ENCODE data around the gene PPARD. TPM values are rescaled to one million over a fixed set of nuclear protein-coding genes. Genes with fewer than 3 reads are reported as not detected.

PPARD gene
- total RNA-seq, 4 donors from 2014 or later: 23.4 to 31.4 (median 26.9) TPM

DNA sequence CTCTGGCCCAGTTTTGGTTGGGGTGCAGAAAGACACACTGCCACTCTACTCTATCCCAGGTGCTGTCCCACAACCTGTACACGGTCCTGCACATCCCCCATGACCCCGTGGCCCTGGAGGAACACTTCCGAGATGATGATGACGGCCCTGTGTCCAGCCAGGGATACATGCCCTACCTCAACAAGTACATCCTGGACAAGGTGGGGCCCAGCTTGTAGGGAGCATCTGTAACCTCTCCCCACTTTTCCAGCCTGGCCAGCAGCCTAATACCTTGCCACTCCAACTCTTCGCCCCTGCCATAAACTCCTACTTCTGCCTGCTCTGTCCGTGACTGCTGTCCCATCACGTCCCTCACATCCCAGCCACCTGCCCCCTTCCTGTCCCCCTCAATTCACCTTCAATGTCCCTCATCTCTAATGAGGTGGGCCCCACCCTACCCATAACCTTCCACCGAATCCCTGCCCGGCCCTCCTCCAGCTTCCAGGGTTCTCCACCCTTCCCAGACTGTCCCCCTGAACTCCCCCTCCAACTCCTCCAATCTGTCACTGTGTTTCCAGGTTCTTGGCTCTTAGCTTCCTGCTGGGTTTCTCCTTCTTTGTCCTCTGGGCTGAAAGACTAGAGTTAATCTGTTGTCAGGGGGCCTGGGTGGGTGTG is 32.6 kb upstream of the PPARD start:
- no peak overlapping the region for H3K4me3 ChIP-seq
- peaks cover 11% of the 10 kb centered on the region for H3K36me3 ChIP-seq
- H3K9me3 ChIP-seq: no peaks in the 10 kb centered on the region
- H3K27me3 ChIP-seq: no peaks in the 10 kb centered on the region
- WGBS: 86% methylated on average over 9 of the region's 9 CpGs
- TF ChIP-seq, protein P1, sequence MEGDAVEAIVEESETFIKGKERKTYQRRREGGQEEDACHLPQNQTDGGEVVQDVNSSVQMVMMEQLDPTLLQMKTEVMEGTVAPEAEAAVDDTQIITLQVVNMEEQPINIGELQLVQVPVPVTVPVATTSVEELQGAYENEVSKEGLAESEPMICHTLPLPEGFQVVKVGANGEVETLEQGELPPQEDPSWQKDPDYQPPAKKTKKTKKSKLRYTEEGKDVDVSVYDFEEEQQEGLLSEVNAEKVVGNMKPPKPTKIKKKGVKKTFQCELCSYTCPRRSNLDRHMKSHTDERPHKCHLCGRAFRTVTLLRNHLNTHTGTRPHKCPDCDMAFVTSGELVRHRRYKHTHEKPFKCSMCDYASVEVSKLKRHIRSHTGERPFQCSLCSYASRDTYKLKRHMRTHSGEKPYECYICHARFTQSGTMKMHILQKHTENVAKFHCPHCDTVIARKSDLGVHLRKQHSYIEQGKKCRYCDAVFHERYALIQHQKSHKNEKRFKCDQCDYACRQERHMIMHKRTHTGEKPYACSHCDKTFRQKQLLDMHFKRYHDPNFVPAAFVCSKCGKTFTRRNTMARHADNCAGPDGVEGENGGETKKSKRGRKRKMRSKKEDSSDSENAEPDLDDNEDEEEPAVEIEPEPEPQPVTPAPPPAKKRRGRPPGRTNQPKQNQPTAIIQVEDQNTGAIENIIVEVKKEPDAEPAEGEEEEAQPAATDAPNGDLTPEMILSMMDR (IDR thresholded peaks at IDR 0.05): no peak
- no peak for TF ChIP-seq POLR2AphosphoS5 (IDR thresholded peaks at IDR 0.05)
- TF ChIP-seq POLR2A (IDR thresholded peaks at IDR 0.05): no peak
- no peak for TF ChIP-seq EP300 (IDR thresholded peaks at IDR 0.05)
- H3K27ac ChIP-seq: no peak overlapping the region
- no peak for DNase-seq (ENCODE audit: low spot score in 2 of 2)
- H3K4me1 ChIP-seq: peaks cover 13% of the 10 kb centered on the region

DNA sequence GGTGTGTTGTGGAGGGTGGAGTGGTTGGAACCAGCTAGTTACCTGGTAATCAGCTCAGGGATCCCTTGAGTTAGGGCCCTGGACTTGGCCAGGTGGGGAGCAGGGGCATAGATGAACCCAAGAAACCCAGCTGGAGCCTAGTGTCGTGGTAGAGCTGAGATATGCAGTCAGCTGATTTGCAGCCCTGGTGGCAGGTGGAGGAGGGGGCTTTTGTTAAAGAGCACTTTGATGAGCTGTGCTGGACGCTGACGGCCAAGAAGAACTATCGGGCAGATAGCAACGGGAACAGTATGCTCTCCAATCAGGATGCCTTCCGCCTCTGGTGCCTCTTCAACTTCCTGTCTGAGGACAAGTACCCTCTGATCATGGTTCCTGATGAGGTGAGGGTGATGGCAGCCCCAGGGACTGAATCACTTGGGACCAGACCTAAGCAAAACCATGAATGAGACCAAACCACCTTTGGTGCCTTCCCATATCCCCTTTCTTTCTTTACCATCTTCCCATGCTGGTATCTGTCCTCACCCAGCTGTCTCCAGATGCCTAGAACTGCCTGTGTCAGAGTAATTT is 32.0 kb upstream of the PPARD start:
- 81% methylated on average over 6 of the region's 6 CpGs for WGBS
- Histone ChIP-seq H3K36me3 (peaks cover 11% of the 10 kb centered on the region), H3K27ac (no peak overlapping the region), H3K4me3 (no peak overlapping the region), H3K9me3 (no peaks in the 10 kb centered on the region), H3K4me1 (peaks cover 13% of the 10 kb centered on the region), H3K27me3 (no peaks in the 10 kb centered on the region)
- no peak for TF ChIP-seq POLR2A (IDR thresholded peaks at IDR 0.05)
- TF ChIP-seq, protein P1 (IDR thresholded peaks at IDR 0.05): no peak
- TF ChIP-seq EP300 (IDR thresholded peaks at IDR 0.05): no peak
- no peak for TF ChIP-seq POLR2AphosphoS5 (IDR thresholded peaks at IDR 0.05)
- DNase-seq (ENCODE audit: low spot score in 2 of 2): no peak

DNA sequence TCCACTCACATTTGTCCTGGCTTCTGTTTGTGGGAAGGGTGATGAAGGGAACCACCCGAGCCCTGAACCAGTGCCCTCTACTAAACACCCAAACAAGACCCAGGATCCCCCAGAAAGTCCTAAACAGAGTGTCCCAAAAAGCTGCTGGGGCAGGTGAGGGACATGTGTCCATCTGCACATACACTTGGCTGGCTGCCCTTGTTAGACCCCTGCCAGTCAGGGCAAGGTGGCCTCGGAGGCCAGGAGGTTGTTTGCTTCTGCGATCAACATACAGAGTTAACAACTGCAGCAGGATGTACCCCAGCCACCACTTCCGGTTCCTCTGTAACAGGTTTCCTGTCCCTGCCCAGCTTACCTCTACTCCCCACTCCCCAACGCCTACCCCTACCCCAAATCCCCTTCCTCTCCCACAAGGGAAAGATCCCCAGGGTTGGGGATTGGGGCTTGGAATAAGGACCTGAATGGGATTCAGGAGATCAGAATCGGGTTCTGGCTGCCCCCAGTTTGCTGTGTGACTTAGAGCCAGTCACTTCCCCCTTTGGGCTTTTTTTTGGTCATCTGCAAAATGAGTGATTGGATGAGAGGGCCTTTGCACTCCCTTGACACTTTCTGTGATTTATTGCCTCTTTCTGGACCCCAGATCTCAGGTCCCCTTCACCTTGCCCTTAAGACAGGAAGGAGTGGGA is 30.8 kb upstream of the PPARD start:
- Histone ChIP-seq H3K27ac (no peak overlapping the region), H3K36me3 (peaks cover 11% of the 10 kb centered on the region)

DNA sequence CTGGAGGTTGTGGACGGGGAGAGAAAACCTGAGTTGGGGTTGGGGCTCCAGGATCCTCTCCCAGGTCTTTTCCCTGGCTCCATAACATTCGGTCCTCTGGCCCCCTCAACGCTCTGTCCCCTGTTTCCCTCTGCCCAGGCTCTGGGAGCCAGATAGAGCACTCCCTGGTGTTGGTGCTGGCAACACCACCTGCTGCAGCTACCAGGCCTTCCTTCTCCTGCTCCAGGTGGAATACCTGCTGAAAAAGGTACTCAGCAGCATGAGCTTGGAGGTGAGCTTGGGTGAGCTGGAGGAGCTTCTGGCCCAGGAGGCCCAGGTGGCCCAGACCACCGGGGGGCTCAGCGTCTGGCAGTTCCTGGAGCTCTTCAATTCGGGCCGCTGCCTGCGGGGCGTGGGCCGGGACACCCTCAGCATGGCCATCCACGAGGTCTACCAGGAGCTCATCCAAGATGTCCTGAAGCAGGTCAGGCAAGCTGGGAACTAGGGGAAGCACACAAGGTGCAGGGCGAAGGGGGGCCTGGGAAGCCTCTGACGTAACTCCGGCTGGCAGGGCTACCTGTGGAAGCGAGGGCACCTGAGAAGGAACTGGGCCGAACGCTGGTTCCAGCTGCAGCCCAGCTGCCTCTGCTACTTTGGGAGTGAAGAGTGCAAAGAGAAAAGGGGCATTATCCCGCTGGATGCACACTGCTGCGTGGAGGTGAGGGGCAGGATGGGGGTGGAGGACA is 30.1 kb upstream of the PPARD start:
- no peak for DNase-seq (ENCODE audit: low spot score in 2 of 2)
- TF ChIP-seq, protein P1 (IDR thresholded peaks at IDR 0.05): no peak
- TF ChIP-seq EP300 (IDR thresholded peaks at IDR 0.05) (no peak), POLR2AphosphoS5 (IDR thresholded peaks at IDR 0.05) (no peak), POLR2A (IDR thresholded peaks at IDR 0.05) (no peak)
- H3K36me3 ChIP-seq: peaks cover 11% of the 10 kb centered on the region
- H3K9me3 ChIP-seq: no peaks in the 10 kb centered on the region
- H3K4me3 ChIP-seq: no peak overlapping the region
- no peak overlapping the region for H3K27ac ChIP-seq
- no peaks in the 10 kb centered on the region for H3K27me3 ChIP-seq
- peaks cover 13% of the 10 kb centered on the region for H3K4me1 ChIP-seq
- 87% methylated on average over 11 of the region's 19 CpGs for WGBS

More for the DNA sequence above, 30.8 kb upstream of the PPARD start:
- peaks cover 13% of the 10 kb centered on the region for H3K4me1 ChIP-seq
- no peak for DNase-seq (ENCODE audit: low spot score in 2 of 2)
- no peak overlapping the region for H3K4me3 ChIP-seq
- TF ChIP-seq POLR2AphosphoS5 (IDR thresholded peaks at IDR 0.05) (no peak), EP300 (IDR thresholded peaks at IDR 0.05) (no peak), POLR2A (IDR thresholded peaks at IDR 0.05) (no peak)
- TF ChIP-seq, protein P1 (IDR thresholded peaks at IDR 0.05): no peak
- no peaks in the 10 kb centered on the region for H3K27me3 ChIP-seq
- 69% methylated on average over 6 of the region's 6 CpGs for WGBS
- no peaks in the 10 kb centered on the region for H3K9me3 ChIP-seq

All from suprapubic skin (tissue), 4 donors.